Right ventricle myocardium superior (tissue), 1 donor: ENCODE measurements around the gene TDP2. TPM values are rescaled to one million over a fixed set of nuclear protein-coding genes. Genes with fewer than 3 reads are reported as not detected.
"Not testable (repeated sequence)": the region's sequence is repeated elsewhere in the genome, so short reads cannot be mapped to it uniquely, and the experiment has no call there.

Experiments
- ATAC-seq: fragments of 200-7000 bp; cut with Tn5 transposase; one replicate; pipeline ENCODE4 v1.9.1; 2020; ENCODE audit warnings: mild to moderate bottlenecking; ENCODE audit not compliant: poor library complexity
- DNase-seq: peaks from one replicate; pipeline ENCODE4 v3.0.0-alpha.2; 2020
- intact Hi-C: fragments of 100-400 bp; cut with DNase I; formaldehyde crosslinking; loops from one replicate; pipeline ENCODE4 v1.11.2; 2022
- total RNA-seq: library from RNA; stranded (reverse); fragmentation: NEBNext Ultra II Directional; extraction: Animal tissue kit (Norgen Biotek cat#: 25700); gene quantifications from one replicate; pipeline ENCODE4 v1.2.1, GENCODE V29; 2021
- donor health status: DM: no; HTN: yes; CAD: no; lungs with severe emphysema.

The TDP2 gene
- total RNA-seq, 1 donor from 2014 or later, result 20.3 TPM

DNA sequence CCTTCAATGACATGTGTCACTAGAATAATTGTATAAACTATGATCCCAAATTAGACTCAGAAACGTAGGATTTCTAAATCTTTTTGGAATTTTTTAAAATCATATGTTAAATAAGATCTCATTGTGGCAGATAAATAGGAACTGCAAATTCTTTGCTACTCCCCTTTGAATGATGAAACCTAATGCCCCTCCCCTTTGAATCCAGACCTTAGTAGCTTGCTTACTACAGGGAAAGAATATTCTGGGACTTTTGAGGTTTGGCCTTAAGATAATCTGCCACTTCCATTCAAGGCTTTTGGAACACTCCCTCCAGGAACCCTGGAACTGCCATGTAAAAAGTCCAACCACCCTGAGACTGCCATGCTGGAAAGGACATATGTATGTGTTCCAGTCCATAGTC is 7.1 kb downstream of the TDP2 start:
- ATAC-seq (no peak), DNase-seq (no peak)

DNA sequence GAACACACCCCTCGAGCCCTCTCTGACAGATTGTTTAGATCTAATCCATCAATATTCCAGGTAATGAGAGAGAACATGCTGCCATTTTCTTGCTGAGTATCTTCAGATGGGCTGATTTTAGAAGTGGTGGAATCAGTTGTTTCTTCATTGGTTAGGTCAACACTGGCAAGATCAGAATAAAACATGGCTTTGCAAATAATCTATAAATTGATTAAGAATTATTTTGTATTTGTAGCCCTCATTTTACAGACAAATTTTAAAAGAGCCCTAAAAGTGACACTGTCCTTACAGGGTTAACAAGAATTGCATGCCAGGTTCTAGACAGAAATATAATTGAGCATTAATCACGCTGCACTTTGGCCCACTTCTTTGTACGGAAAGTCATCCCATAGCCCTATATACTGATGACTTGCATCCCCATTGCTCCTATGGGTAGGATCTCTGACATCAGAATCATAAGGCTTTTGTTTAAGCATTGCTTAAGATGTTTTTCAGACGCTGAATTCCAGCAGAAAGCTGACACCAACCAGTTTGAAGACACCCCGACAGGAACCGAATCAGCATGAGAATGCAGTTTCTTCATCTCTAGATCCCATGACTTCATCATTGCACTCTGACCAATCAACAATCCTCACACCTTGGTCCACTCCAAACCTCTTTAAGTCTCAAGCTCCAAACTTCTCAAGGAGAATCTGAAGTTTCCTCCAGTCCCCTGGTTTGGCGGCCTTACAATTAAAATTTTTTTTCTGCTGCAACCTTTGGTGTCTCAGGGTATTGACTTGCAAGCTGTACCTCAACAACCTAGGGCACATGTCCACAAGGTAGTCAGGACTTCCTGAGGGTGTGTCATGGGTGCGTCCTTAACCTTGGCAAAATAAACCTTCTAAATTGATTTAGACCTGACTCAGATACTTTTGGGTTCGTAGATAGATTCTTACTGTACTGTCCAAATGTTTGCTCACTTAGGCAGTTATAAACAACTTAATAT is 7.8 kb downstream of the TDP2 start:
- intact Hi-C loops, result no loop called here
- DNase-seq (no peak), ATAC-seq (no peak)

More for the DNA sequence above, 7.1 kb downstream of the TDP2 start:
- intact Hi-C loops, result no loop called here

DNA sequence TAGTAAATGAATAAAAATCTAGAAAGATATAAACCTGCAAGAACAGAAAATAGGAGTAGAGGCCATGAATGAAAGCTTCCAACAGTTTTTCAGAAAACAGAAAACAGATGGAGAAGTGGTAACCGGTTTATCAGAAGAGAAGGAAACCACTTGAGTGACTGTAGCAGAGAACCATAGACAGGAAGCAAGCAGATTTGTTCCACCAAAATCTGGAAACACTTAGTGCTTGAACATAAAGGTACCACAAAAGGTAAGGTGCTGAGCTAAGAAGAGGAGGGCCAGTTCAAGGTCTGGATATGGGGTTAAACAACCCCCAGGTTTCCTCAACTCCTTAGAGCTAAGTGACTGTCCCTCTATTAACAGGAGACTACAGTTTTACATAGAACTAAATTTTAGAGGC is 11.5 kb downstream of the TDP2 start:
- ATAC-seq, result no peak
- DNase-seq, result no peak
- intact Hi-C loops, result no loop called here

DNA sequence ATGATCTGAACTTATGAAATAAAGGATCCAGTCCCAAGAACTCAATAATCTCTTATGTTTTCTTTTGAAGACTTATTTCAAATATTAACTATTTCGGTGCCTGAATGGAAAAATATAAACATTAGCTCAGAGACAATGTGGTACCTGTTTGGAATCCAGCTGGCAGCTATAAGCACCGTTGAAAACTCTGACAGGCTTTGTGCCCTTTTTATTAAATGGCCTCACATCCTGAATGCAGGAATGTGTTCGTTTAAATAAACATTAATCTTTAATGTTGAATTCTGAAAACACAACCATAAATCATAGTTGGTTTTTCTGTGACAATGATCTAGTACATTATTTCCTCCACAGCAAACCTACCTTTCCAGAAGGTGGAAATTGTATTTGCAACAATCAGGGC is 16.3 kb downstream of the TDP2 start:
- DNase-seq, result no peak
- no peak for ATAC-seq
- intact Hi-C loops, result no loop called here

DNA sequence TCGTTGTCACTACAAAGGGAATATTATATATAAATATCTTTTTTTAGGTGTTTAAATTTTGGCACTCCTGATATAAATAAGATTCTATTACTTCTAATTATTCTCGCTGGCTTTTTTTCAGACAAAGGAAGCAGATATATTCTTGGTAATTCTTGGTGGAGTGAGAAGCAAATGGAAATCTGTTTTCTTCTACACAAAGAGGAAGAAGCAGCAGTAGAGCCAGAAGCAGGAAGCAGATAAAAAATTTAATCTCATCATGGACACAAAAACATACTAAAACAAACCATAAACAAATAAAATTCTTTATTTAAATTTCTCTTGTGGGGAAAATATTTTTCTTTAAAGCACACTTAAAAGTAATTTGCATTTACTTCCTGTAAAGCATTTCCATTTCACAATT is 17.0 kb downstream of the TDP2 start:
- ATAC-seq, result no peak
- intact Hi-C loops, result no loop called here
- no peak for DNase-seq

DNA sequence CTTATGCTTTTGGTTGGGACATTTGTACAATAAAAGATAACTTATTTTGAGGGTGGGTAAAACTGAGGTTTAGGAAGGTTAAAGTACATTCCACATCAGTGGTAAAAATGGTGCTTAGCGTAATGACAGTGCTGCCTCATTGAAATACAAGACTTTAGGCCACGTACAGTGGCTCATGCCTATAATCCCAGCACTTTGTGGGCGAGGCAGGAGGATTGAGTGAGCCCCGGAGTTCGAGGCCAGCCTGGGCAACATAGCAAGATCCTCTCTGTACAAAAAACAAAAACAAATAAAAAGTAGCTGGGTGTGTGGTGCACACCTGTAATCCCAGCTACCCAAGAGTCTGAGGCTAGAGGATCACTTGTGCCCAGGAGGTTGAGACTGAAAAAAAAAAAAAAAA is 18.4 kb downstream of the TDP2 start:
- intact Hi-C loops, result no loop called here
- DNase-seq (no peak), ATAC-seq (no peak)

DNA sequence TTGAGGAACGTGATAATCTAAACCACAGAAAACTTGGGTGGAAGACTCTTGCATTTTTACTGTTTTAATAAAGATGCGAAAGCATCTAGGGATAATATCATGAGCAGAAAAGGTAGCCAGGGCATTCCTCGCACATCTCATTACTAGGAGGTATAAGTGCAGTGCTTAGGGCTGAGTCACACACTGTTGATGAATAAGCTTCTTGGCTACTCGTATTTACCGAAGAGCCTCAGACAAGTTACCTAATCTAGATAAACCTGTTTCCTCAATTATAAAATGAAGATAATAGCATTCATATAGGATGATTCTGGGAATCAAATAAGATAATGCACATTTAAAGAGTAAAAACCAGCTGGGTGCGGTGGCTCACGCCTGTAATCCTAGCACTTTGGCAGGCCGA is 19.9 kb downstream of the TDP2 start:
- intact Hi-C loops, result no loop called here
- ATAC-seq (no peak), DNase-seq (no peak)

DNA sequence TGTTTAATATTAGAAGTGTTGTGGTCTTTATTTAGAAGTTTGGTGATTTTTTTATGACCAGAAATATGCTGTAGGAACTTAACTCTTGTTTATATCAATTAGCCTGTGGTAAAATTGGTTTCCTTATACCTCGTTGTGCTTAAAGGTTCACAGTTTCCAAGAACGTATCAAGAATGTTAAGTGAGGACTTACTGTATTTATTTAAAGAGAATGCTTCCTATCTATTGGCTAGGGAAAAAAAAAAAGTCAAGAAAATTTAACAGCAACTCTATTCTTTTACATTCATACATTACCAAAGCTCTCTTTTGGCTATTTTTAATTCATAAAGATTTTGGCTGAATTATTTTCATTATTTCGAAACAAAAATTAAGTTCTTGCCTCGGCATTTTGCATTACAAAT is 22.3 kb downstream of the TDP2 start:
- intact Hi-C loops, result no loop called here
- no peak for ATAC-seq

DNA sequence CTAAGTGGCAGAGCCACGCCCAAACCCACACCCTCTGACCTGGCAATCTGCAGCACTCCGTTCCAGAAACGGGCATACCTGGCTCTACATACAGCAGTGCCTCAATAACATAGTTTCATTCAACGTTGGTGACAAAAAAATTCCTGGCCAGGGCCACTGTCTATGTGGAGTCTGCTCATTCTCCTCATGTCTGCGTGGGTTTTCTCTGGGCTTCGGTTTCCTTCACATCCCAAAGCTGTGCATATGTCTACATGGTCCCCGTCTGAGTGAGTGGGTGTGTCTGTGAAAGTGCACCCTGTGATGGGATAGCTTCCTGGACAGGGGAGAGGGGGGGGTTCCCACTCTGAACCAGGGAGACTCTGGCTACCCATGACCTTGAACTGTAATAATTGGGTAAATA is 22.8 kb downstream of the TDP2 start:
- ATAC-seq, result no peak
- no peak for DNase-seq
- intact Hi-C loops, result no loop called here

More for the DNA sequence above, 22.3 kb downstream of the TDP2 start:
- DNase-seq, result no peak

DNA sequence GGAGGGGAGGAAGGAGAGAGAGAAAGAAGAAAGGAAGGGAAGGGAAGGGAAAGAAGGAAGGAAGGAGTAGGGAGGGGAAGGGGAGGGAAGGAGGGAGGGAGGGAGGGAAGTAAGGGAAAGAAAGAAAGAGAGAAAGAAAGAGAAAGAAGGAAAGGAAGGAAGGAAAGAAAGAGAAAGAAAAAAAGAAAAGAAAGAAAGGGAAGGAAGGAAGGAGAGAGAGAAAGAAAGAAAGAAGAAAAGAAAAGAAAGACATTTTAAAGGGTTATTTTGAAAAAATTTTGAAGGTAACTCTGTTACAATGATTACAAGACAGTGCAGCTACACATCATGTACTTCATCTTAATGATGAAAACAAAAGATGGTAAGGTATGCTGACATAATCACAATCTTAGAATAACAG is 24.6 kb downstream of the TDP2 start:
- DNase-seq (no peak), ATAC-seq (no peak)
- intact Hi-C loops, result no loop called here

DNA sequence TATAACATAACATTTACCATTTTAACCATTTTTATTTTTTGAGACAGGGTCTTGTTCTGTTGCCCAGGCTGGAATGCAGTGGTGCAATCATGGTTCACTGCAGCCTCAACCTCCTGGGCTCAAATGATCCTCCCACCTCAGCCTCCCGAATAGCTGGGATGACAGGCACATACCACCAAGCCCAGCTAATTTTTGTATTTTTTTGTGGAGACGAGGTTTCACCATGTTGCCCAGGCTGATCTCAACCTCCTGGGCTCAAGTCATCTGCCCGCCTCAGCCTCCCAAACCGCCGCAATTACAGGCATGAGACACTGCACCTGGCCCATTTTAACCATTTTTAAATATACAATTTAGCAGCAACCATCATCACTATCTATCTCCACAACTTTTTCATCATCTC is 26.1 kb downstream of the TDP2 start:
- ATAC-seq, intact Hi-C loops, DNase-seq: not testable (repeated sequence)

DNA sequence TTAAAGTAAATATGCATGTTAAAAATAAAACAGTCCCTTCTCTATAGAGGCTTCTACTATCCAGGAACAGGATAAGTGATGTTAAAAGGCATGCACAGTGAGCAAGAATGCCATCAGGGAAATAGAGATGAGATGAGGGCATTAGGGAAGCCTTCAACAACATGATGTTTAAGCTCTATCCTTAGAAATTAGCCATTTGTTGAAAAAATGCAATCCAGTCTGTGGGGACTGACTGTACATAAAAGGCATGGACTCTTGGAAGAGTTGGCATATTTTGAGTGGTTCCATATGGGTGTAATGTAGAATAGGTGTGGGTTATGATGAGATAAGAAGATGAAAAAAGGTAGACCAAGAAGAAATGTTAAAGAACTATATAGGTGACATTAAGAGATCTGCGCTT is 26.5 kb downstream of the TDP2 start:
- intact Hi-C loops, result no loop called here
- DNase-seq, result no peak
- no peak for ATAC-seq

DNA sequence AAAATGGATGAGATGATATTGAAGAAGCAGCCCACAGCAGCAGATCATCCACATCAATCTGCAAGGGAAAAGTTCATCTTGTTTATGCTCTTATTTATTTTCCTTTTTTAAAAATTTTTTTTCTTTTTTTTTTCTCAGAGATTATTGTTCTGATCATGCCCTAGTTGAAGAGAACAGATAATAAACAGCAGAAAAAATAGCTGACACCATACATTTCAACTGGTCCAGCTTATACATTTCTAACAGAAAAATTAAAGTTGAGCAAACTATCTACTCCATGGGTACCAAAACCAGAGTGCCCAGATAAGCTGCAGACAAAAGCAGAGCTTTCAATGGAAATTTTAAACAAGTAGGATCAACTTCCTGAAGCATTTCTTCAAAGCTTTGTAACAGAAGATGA is 30.0 kb downstream of the TDP2 start:
- intact Hi-C loops, result no loop called here
- no peak for DNase-seq
- ATAC-seq, result no peak

DNA sequence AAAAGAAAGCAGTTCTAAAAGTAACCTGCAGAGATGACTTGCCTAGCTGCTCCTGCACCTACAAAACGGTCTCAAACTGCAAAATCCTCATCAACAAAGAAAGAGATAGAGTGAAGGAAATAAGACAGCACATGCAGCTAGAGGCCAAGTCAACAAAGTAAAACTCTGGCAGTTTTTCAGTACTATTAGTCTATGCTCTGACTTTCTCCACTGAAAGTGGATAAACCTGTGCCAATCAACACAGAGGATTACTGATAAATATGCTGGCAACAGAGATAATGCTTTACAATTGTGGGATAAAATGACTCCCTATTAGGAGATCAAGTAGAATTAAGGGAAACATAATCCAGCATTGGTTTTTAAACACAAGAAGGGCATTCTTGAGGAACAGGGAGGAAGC is 34.1 kb downstream of the TDP2 start:
- no peak for ATAC-seq
- intact Hi-C loops, result no loop called here
- no peak for DNase-seq

DNA sequence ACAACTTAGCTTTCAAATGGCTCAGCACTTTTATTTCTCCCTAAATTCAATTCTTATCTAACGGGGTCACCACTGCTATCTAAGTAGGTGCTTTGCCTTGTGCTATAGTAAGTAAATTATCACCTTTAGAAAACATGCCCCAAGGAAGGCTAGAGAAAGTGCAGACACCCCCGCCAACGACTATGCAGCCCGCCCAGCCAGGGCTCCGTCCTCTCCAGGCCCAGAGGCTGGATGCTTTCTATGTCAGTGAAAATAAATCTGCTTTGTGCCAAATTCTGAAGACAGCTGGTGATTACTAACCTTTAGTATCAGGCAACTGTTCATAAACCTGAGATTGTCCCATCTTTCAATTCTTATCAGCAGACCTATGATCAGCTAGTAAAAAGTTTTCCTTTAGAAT is 35.0 kb downstream of the TDP2 start:
- DNase-seq, result no peak
- intact Hi-C loops, result no loop called here
- ATAC-seq, result peak; percentile 52

DNA sequence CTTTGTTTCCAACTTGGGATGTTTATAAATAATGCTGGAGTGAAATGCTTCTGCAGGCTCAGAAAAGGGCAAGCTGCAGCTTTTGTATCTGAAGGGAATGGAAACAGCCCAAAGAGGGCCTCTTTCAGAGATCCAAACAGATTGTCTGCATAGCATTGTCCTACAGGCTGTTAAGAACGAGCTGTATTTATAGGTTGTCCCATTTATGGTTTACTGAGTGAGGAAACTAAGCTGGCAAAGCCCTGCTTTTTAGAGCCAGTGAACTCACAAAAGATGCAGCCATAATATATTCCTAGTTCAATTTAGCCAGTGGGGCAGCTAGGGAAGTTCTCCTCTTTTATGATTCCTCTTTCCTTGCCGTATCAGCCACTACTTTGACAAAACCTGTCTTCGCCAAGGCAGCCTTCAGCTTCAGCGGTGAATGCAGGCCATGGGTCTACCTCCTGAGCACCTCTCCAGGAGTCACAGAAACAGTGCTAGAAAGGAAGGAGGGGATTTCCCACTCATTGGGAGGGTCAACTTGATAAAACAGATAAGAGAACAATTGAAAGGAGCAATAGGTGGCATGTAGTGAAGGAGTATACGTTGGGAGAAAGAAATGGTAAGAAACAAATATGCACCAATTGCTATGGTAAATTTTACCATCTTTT is 35.7 kb downstream of the TDP2 start:
- intact Hi-C loops, result no loop called here
- ATAC-seq, result no peak
- DNase-seq, result no peak

DNA sequence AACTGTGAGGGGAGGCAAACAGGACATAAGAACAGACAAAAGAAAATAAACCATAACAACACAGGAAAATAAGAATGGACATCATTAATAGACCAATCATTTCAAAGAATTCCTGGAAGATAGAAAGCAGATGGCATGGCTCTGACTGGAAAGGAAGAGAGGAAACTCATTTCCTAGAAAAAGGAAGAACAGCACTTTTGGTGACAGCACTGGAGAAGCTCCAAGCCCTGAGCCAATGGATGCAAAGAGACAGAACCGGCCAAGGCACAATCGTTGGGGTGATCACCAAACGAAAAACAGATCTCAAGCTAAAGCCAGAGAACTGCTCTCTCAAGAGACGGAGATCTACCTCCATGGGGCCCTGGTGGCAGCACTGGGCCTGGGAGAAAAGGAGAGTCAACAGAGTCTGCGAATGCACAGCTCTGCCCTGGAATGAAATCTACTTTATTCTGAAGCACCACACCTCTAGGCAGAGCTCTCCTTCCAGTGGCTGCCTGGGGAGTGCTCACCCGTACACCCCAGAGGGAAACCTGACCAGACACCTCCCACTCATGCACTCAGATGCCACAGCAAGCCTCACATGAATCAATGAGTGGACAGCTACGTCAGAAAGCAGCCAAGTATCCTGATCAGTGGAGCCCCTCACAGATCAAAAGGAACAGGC is 44.9 kb downstream of the TDP2 start:
- ATAC-seq (no peak), DNase-seq (no peak)
- intact Hi-C loops, result no loop called here

DNA sequence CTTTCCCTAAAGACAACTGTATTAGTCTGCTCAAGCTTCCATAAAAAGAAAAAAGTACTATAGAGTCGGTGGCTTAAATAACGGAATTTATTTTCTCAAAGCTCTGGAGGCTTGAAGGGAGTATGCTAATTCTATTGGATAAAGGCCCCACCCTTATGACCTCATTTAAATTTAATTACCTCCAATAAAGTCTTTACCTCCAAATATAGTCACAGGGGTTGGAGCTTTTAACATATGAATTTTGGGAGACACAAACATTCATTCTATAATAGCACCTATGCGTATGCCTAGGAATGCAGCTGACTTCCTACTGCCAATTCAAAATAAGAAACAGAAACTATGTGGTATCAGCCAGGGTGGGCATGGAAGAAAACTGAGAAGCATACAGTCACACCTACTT is 46.1 kb downstream of the TDP2 start:
- intact Hi-C loops, result no loop called here
- ATAC-seq (no peak), DNase-seq (no peak)

DNA sequence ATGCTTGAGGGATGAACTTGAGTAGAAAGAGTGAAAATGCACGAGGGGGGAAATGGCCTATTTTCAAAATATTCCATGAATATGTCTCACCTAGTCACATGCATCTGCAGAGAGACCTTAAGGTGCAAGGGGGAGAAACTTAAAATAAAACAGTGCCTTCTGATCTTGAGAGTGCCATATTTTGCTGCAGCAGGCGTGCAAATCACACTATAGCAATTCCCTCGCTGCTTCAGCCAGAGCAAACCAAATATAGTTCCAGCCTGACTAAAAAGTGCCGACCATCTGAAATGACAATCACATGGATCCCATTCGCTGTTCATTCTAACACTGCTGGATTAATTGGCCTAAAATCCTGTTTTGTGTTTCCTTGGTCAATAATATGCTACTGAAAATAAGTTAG is 47.0 kb downstream of the TDP2 start:
- intact Hi-C loops, result no loop called here
- ATAC-seq, result no peak

DNA sequence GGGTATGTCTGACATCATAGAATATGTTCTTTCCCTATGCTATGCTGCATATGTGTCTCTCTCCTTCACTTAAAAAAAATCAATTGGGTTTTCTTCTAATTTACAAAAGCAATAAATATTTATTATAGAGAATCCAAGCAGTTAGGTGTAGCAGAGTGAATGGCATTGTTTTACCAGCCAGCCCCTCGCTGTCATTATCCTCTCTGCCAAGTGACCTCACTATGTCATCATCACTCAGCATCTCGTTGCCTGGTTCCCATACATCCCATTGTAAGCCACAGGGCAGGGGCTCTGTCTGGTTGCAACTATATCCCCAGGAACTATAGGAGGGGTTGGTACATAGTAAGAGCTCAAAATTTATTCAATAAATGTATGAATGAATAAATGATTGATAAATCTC is 52.1 kb downstream of the TDP2 start:
- ATAC-seq (no peak), DNase-seq (no peak)
- intact Hi-C loops, result no loop called here

More for the DNA sequence above, 47.0 kb downstream of the TDP2 start:
- DNase-seq, result no peak
